HL-60/S4 treated with phorbol 12-myristate 13-acetate at 8.2 ng/mL for 4 days and 3 days (cell line): Measurements from ENCODE around the gene STH.

Experiments used
- in situ Hi-C: fragments of 300-500 bp; cut with MboI; formaldehyde crosslinking; loops from 2 replicates; pipeline ENCODE4 v1.15.0; 2022; ENCODE audit warnings: low sequenced_read_pairs

Gene STH

DNA sequence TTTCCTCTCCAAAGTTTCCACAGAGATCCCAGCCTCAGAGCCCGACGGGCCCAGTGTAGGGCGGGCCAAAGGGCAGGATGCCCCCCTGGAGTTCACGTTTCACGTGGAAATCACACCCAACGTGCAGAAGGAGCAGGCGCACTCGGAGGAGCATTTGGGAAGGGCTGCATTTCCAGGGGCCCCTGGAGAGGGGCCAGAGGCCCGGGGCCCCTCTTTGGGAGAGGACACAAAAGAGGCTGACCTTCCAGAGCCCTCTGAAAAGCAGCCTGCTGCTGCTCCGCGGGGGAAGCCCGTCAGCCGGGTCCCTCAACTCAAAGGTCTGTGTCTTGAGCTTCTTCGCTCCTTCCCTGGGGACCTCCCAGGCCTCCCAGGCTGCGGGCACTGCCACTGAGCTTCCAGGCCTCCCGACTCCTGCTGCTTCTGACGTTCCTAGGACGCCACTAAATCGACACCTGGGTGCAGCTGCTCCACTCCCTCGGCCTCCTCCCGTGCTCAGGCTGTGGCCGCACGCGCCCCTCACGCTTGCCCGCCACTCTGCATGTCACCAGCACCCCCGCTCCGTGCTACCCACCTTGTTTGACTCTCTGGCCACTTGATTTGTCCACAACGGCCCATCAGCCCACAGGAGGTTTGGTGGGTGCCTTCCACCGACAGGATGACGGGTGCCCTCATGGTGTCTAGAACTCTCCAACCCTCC lies 15.3 kb upstream of the STH start:
- in situ Hi-C loops, result no loop called here

GRCh38 chr17:45984368-45984767 lies 14.7 kb upstream of the STH start:
- in situ Hi-C loops, result no loop called here

DNA sequence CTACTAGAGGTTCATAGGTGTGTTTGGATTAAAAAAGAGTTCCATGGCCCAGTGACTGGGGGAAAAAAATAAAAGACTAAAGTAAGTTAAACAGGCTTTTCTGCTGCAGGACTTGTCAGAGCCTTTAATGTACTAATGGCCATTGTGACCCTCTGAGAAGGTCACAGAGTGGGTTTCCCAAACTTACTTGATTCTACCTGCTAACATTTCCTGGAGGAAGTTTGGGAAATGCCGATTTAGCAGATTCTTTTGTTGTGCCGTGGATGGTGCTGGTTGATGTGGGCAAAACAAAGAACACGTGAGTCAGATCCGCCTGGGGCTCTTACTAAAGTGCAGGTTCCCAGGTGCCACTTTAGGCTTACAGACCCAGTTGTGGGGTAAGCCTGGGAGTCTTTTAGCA lies 13.6 kb upstream of the STH start:
- in situ Hi-C loops, result no loop called here

DNA sequence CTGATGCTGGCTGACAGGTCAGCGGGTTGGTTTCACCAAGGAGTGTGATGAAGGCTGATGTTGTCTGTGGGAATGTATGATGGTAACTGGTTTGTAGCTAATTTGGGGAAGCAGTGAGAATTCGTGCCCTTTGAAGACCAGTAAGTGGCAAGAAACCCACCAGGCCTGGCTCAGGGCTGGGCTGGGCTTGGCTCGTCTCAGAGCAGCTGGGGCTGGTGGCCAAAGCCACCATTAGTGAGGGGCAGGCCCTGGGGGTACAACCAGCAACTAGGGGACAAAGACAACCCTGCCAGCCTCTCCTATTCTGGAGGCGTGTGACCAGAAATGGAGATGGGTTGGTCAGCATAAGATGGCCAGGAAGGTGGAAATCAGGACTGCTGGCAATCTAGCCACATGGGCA lies 13.0 kb upstream of the STH start:
- in situ Hi-C loops, result no loop called here

- in situ Hi-C loops, result no loop called here
Observed at GRCh38 chr17:45987706-45988105, 11.3 kb upstream of the STH start.

DNA sequence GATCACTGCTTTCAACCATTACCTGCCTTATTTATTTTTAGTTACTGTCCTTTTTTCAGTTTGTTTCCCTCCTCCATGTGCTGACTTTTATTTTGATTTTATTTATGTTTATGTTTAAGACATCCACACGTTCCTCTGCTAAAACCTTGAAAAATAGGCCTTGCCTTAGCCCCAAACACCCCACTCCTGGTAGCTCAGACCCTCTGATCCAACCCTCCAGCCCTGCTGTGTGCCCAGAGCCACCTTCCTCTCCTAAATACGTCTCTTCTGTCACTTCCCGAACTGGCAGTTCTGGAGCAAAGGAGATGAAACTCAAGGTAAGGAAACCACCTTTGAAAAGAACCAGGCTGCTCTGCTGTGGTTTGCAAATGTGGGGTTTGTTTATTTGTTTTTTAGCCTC lies 9.3 kb upstream of the STH start:
- in situ Hi-C loops, result no loop called here

- in situ Hi-C loops, result no loop called here
Observed at GRCh38 chr17:45990886-45991285, 8.2 kb upstream of the STH start.

DNA sequence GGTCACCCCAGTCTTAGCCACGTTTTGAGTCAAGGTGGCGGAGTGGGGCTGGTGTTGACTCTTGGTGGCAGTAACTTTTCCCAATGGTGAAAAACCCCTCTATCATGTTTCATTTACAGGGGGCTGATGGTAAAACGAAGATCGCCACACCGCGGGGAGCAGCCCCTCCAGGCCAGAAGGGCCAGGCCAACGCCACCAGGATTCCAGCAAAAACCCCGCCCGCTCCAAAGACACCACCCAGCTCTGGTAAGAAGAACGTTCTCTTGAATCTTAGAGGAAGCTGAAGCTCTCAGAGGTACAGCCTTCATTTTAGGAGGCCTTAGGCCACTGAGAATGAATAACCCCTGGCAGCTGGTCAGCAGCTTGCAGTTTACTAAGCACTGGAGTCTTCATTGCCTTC lies 7.7 kb upstream of the STH start:
- in situ Hi-C loops, result no loop called here

GRCh38 chr17:45992175-45992574 lies 6.9 kb upstream of the STH start:
- in situ Hi-C loops, result no loop called here

GRCh38 chr17:45992904-45993303 lies 6.1 kb upstream of the STH start:
- in situ Hi-C loops, result no loop called here

DNA sequence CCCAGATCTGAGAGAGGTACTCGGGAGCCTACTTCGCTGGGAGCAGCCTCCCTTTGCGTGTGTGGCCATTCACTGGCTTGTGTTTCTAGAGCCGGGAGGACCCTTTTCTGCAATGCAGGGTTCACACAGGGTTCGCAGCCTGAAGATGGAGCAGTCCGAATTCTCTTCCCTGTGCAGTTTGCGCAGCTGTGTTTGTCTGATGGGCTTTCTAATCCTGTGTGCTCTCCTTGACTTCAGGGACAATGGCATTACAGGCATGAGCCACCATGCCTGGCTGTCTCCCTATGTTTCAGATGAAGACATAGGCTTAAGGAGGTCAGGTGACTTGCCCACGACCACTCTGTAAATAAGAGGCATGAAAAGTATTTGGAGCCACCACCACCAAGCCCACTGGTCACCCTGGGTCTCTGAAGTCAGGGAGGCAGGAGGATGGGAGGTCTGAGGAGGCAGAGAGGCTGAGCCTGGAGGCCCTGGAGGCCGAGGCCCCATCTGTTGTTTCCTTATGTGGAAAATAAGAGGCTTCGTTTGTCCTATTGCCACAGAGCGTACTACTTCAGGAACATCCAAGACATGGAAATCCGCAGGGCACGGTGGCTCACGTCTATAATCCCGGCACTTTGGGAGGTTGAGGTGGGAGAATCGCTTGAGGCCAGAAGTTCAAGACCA lies 5.0 kb upstream of the STH start:
- in situ Hi-C loops, result no loop called here

DNA sequence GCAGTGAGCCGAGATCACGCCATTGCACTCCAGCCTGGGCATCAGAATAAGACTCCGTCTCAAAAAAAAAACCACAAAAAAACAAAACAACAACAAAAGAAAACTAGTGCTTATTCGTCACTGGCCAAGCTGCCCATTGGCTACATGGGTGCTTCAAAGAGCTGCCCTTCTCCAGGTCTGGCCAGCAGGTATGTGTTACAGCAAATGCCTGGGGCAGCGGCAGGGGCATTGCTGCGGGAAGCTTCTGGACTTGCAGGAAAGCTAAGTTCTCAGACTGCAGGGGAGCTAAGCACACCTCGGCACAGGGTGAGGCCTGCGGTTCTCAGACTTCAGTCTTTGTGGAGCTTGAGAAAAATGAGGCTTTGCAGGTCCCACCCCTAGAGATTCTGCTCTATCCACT lies 4.1 kb upstream of the STH start:
- in situ Hi-C loops, result no loop called here

- in situ Hi-C loops, result no loop called here
Observed at GRCh38 chr17:45995627-45996270, 3.3 kb upstream of the STH start.

GRCh38 chr17:45996282-45996937 lies 2.6 kb upstream of the STH start:
- in situ Hi-C loops, result no loop called here

DNA sequence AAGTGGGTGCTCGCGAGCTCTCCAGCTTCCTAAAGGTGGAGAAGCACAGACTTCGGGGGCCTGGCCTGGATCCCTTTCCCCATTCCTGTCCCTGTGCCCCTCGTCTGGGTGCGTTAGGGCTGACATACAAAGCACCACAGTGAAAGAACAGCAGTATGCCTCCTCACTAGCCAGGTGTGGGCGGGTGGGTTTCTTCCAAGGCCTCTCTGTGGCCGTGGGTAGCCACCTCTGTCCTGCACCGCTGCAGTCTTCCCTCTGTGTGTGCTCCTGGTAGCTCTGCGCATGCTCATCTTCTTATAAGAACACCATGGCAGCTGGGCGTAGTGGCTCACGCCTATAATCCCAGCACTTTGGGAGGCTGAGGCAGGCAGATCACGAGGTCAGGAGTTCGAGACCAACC lies 1.9 kb upstream of the STH start:
- in situ Hi-C loops, result no loop called here

- in situ Hi-C loops, result no loop called here
Observed at GRCh38 chr17:45997624-45998023, 1.4 kb upstream of the STH start.

DNA sequence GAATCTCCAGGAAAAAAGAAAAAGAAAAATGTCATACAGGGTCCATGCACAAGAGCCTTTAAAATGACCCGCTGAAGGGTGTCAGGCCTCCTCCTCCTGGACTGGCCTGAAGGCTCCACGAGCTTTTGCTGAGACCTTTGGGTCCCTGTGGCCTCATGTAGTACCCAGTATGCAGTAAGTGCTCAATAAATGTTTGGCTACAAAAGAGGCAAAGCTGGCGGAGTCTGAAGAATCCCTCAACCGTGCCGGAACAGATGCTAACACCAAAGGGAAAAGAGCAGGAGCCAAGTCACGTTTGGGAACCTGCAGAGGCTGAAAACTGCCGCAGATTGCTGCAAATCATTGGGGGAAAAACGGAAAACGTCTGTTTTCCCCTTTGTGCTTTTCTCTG lies 845 bp downstream of the STH start:
- in situ Hi-C loops, result no loop called here

DNA sequence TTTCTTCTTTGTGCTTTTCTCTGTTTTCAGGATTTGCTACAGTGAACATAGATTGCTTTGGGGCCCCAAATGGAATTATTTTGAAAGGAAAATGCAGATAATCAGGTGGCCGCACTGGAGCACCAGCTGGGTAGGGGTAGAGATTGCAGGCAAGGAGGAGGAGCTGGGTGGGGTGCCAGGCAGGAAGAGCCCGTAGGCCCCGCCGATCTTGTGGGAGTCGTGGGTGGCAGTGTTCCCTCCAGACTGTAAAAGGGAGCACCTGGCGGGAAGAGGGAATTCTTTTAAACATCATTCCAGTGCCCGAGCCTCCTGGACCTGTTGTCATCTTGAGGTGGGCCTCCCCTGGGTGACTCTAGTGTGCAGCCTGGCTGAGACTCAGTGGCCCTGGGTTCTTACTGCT lies 1.2 kb downstream of the STH start:
- in situ Hi-C loops, result no loop called here

DNA sequence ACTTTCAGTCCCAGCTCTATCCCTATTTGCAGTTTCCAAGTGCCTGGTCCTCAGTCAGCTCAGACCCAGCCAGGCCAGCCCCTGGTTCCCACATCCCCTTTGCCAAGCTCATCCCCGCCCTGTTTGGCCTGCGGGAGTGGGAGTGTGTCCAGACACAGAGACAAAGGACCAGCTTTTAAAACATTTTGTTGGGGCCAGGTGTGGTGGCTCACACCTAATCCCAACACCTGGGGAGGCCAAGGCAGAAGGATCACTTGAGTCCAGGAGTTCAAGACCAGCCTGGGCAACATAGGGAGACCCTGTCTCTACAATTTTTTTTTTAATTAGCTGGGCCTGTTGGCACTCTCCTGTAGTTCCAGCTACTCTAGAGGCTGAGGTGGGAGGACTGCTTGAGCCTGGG lies 1.7 kb downstream of the STH start:
- in situ Hi-C loops, result no loop called here

GRCh38 chr17:46001390-46002310 lies 2.6 kb downstream of the STH start:
- in situ Hi-C loops, result no loop called here
